Measurements from ENCODE around the gene UCK2.

UCK2 gene

GRCh38 chr1:165894591-165894990 is 67.2 kb downstream of the UCK2 start:
- H3K4me3 ChIP-seq (ENCODE audit: low read depth, low read length) = no peak overlapping the region
- DNase-seq (ENCODE audit: low read depth) = no peak
- TF ChIP-seq CTCF (IDR thresholded peaks at IDR 0.05; ENCODE audit: insufficient read depth, low read depth, low read length, missing control alignments) = no peak

GRCh38 chr1:165895451-165895871 is 68.0 kb downstream of the UCK2 start:
- TF ChIP-seq CTCF (IDR thresholded peaks at IDR 0.05; ENCODE audit: insufficient read depth, low read depth, low read length, missing control alignments) = no peak
- no peak for DNase-seq (ENCODE audit: low read depth)
- no peak overlapping the region for H3K4me3 ChIP-seq (ENCODE audit: low read depth, low read length)

- DNase-seq (ENCODE audit: low read depth) = no peak
- no peak overlapping the region for H3K4me3 ChIP-seq (ENCODE audit: low read depth, low read length)
- no peak for TF ChIP-seq CTCF (IDR thresholded peaks at IDR 0.05; ENCODE audit: insufficient read depth, low read depth, low read length, missing control alignments)
Observed at GRCh38 chr1:165896277-165896676, 68.9 kb downstream of the UCK2 start.

GRCh38 chr1:165897326-165898303 is 70.2 kb downstream of the UCK2 start:
- peak; percentile 21 for DNase-seq (ENCODE audit: low read depth)
- H3K4me3 ChIP-seq (ENCODE audit: low read depth, low read length) = no peak overlapping the region
- no peak for TF ChIP-seq CTCF (IDR thresholded peaks at IDR 0.05; ENCODE audit: insufficient read depth, low read depth, low read length, missing control alignments)

GRCh38 chr1:165898837-165899236 is 71.4 kb downstream of the UCK2 start:
- no peak for TF ChIP-seq CTCF (IDR thresholded peaks at IDR 0.05; ENCODE audit: insufficient read depth, low read depth, low read length, missing control alignments)
- no peak overlapping the region for H3K4me3 ChIP-seq (ENCODE audit: low read depth, low read length)
- DNase-seq (ENCODE audit: low read depth) = no peak

GRCh38 chr1:165899461-165899941 is 72.1 kb downstream of the UCK2 start:
- DNase-seq (ENCODE audit: low read depth) = no peak
- TF ChIP-seq CTCF (IDR thresholded peaks at IDR 0.05; ENCODE audit: insufficient read depth, low read depth, low read length, missing control alignments) = no peak
- no peak overlapping the region for H3K4me3 ChIP-seq (ENCODE audit: low read depth, low read length)

Measured in GM12865 (cell line).